ENCODE data around the gene ESF1.
"Not testable (repeated sequence)": the region's sequence is repeated elsewhere in the genome, so short reads cannot be mapped to it uniquely, and the experiment has no call there.

DNA sequence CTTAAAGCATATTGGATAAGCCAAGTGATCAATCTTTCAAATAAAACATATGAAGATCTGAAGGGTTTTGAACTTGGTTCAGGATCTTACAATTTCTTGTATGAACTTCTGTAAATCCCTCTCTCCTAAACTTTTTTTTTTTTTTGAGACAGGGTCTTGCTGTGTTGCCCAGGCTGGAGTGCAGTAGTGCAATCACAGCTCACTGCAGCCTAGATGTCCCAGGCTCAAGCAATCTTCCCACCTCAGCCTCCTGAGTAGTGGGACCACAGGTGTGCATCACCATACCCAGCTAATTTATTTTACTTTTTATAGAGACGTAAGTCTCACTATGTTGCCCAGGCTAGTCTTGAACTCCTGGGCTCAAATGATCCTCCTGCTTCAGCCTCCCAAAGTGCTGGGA is 46.5 kb downstream of the ESF1 start:
- TF ChIP-seq CTCF (IDR thresholded peaks at IDR 0.05); EZH2 (IDR thresholded peaks at IDR 0.05; ENCODE audit: borderline replicate concordance, insufficient read depth, low read depth, low read length, poor library complexity, severe bottlenecking): not testable (repeated sequence)
